ENCODE data around the gene CWC25. TPM values are rescaled to one million over a fixed set of nuclear protein-coding genes. Genes with fewer than 3 reads are reported as not detected.

Gene CWC25
- polyA plus RNA-seq, 2 donors = 15.2 to 21.0 TPM

- Histone ChIP-seq H3K4me3 (ENCODE audit: low read depth in 1 of 2, low read length in 2 of 2) (peak overlapping the region; percentile 59 to 86), H3K27ac (ENCODE audit: low read depth in 2 of 2, low read length in 1 of 2) (peak overlapping the region; percentile 91 to 100), H3K27me3 (ENCODE audit: control insufficient read depth in 1 of 2, insufficient read depth in 2 of 2, low read length in 2 of 2) (no peaks in the 10 kb centered on the region), H3K4me1 (ENCODE audit: control insufficient read depth in 2 of 2, insufficient read depth in 2 of 2, low read length in 1 of 2) (peaks cover 4 to 9% of the 10 kb centered on the region in 2 donors), H3K36me3 (ENCODE audit: control insufficient read depth in 2 of 2, insufficient read depth in 2 of 2, low read length in 1 of 2) (peaks cover 10 to 12% of the 10 kb centered on the region in 2 donors), H3K9me3 (ENCODE audit: control insufficient read depth in 2 of 2, insufficient read depth in 1 of 2, low read depth in 1 of 2, low read length in 1 of 2) (no peaks in the 10 kb centered on the region)
- WGBS, 2 donors = 16 to 19% methylated on average over 14 of the region's 14 CpGs
Observed at GRCh38 chr17:38800237-38800760, 24.8 kb downstream of the CWC25 start.

- H3K4me3 ChIP-seq (ENCODE audit: low read depth in 1 of 2, low read length in 2 of 2) = peak within 1 kb of the TSS; percentile 59 to 90
- H3K9me3 ChIP-seq (ENCODE audit: control insufficient read depth in 2 of 2, insufficient read depth in 1 of 2, low read depth in 1 of 2, low read length in 1 of 2) = no peaks in the 10 kb centered on the region
- H3K27ac ChIP-seq (ENCODE audit: low read depth in 2 of 2, low read length in 1 of 2) = peak within 1 kb of the TSS; percentile 91 to 100
- H3K27me3 ChIP-seq (ENCODE audit: control insufficient read depth in 1 of 2, insufficient read depth in 2 of 2, low read length in 2 of 2) = no peaks in the 10 kb centered on the region
- H3K36me3 ChIP-seq (ENCODE audit: control insufficient read depth in 2 of 2, insufficient read depth in 2 of 2, low read length in 1 of 2) = peaks cover 10 to 12% of the 10 kb centered on the region in 2 donors
- WGBS, 2 donors = 0 to 1% methylated on average over 63 to 76 of the region's 76 CpGs
- H3K4me1 ChIP-seq (ENCODE audit: control insufficient read depth in 2 of 2, insufficient read depth in 2 of 2, low read length in 1 of 2) = peaks cover 4 to 9% of the 10 kb centered on the region in 2 donors
Observed at GRCh38 chr17:38799501-38800236, 25.5 kb downstream of the CWC25 start, which contains the start of gene PIP4K2B. Gene PIP4K2B (minus strand): TSS chr17:38799556. CDS start chr17:38799424, 132 bp downstream.

- peak overlapping the region; percentile 59 to 90 for H3K4me3 ChIP-seq (ENCODE audit: low read depth in 1 of 2, low read length in 2 of 2)
- 0 to 1% methylated on average over 45 to 53 of the region's 53 CpGs for WGBS, 2 donors
- H3K27me3 ChIP-seq (ENCODE audit: control insufficient read depth in 1 of 2, insufficient read depth in 2 of 2, low read length in 2 of 2) = no peaks in the 10 kb centered on the region
- peaks cover 4 to 9% of the 10 kb centered on the region in 2 donors for H3K4me1 ChIP-seq (ENCODE audit: control insufficient read depth in 2 of 2, insufficient read depth in 2 of 2, low read length in 1 of 2)
- peak overlapping the region; percentile 89 to 100 for H3K27ac ChIP-seq (ENCODE audit: low read depth in 2 of 2, low read length in 1 of 2)
- peaks cover 10 to 12% of the 10 kb centered on the region in 2 donors for H3K36me3 ChIP-seq (ENCODE audit: control insufficient read depth in 2 of 2, insufficient read depth in 2 of 2, low read length in 1 of 2)
- no peaks in the 10 kb centered on the region for H3K9me3 ChIP-seq (ENCODE audit: control insufficient read depth in 2 of 2, insufficient read depth in 1 of 2, low read depth in 1 of 2, low read length in 1 of 2)
Observed at GRCh38 chr17:38798614-38799500, 26.3 kb downstream of the CWC25 start.

- Histone ChIP-seq H3K9me3 (ENCODE audit: control insufficient read depth in 2 of 2, insufficient read depth in 1 of 2, low read depth in 1 of 2, low read length in 1 of 2) (no peaks in the 10 kb centered on the region), H3K27ac (ENCODE audit: low read depth in 2 of 2, low read length in 1 of 2) (no peak overlapping the region), H3K4me3 (ENCODE audit: low read depth in 1 of 2, low read length in 2 of 2) (peak overlapping the region in 1 of 2 donors; percentile 59), H3K27me3 (ENCODE audit: control insufficient read depth in 1 of 2, insufficient read depth in 2 of 2, low read length in 2 of 2) (no peaks in the 10 kb centered on the region), H3K36me3 (ENCODE audit: control insufficient read depth in 2 of 2, insufficient read depth in 2 of 2, low read length in 1 of 2) (peaks cover 10 to 12% of the 10 kb centered on the region in 2 donors), H3K4me1 (ENCODE audit: control insufficient read depth in 2 of 2, insufficient read depth in 2 of 2, low read length in 1 of 2) (peaks cover 6 to 9% of the 10 kb centered on the region in 2 donors)
- 70 to 77% methylated on average over 6 of the region's 6 CpGs for WGBS, 2 donors
Observed at GRCh38 chr17:38797828-38798227, 27.3 kb downstream of the CWC25 start.

- peak overlapping the region in 1 of 2 donors; percentile 14 for H3K4me3 ChIP-seq (ENCODE audit: low read depth in 1 of 2, low read length in 2 of 2)
- H3K36me3 ChIP-seq (ENCODE audit: control insufficient read depth in 2 of 2, insufficient read depth in 2 of 2, low read length in 1 of 2) = peaks cover 8% of the 10 kb centered on the region in 2 donors
- H3K9me3 ChIP-seq (ENCODE audit: control insufficient read depth in 2 of 2, insufficient read depth in 1 of 2, low read depth in 1 of 2, low read length in 1 of 2) = no peaks in the 10 kb centered on the region
- H3K27ac ChIP-seq (ENCODE audit: low read depth in 2 of 2, low read length in 1 of 2) = peak overlapping the region in 1 of 2 donors; percentile 37
- 71 to 75% methylated on average over 5 of the region's 5 CpGs for WGBS, 2 donors
- peaks cover 6 to 9% of the 10 kb centered on the region in 2 donors for H3K4me1 ChIP-seq (ENCODE audit: control insufficient read depth in 2 of 2, insufficient read depth in 2 of 2, low read length in 1 of 2)
- H3K27me3 ChIP-seq (ENCODE audit: control insufficient read depth in 1 of 2, insufficient read depth in 2 of 2, low read length in 2 of 2) = no peaks in the 10 kb centered on the region
Observed at GRCh38 chr17:38797158-38797490, 28.0 kb downstream of the CWC25 start.

- H3K27me3 ChIP-seq (ENCODE audit: control insufficient read depth in 1 of 2, insufficient read depth in 2 of 2, low read length in 2 of 2) = no peaks in the 10 kb centered on the region
- peaks cover 6 to 9% of the 10 kb centered on the region in 2 donors for H3K4me1 ChIP-seq (ENCODE audit: control insufficient read depth in 2 of 2, insufficient read depth in 2 of 2, low read length in 1 of 2)
- H3K27ac ChIP-seq (ENCODE audit: low read depth in 2 of 2, low read length in 1 of 2) = peak overlapping the region in 1 of 2 donors; percentile 0
- WGBS, 2 donors = 67 to 74% methylated on average over 5 of the region's 5 CpGs
- peaks cover 3 to 4% of the 10 kb centered on the region in 2 donors for H3K36me3 ChIP-seq (ENCODE audit: control insufficient read depth in 2 of 2, insufficient read depth in 2 of 2, low read length in 1 of 2)
- no peaks in the 10 kb centered on the region for H3K9me3 ChIP-seq (ENCODE audit: control insufficient read depth in 2 of 2, insufficient read depth in 1 of 2, low read depth in 1 of 2, low read length in 1 of 2)
- peak overlapping the region in 1 of 2 donors; percentile 14 for H3K4me3 ChIP-seq (ENCODE audit: low read depth in 1 of 2, low read length in 2 of 2)
Observed at GRCh38 chr17:38796451-38797157, 28.5 kb downstream of the CWC25 start.

- Histone ChIP-seq H3K27me3 (ENCODE audit: control insufficient read depth in 1 of 2, insufficient read depth in 2 of 2, low read length in 2 of 2) (no peaks in the 10 kb centered on the region), H3K27ac (ENCODE audit: low read depth in 2 of 2, low read length in 1 of 2) (no peak overlapping the region), H3K36me3 (ENCODE audit: control insufficient read depth in 2 of 2, insufficient read depth in 2 of 2, low read length in 1 of 2) (peaks cover 0 to 3% of the 10 kb centered on the region in 2 donors), H3K4me3 (ENCODE audit: low read depth in 1 of 2, low read length in 2 of 2) (no peak overlapping the region), H3K9me3 (ENCODE audit: control insufficient read depth in 2 of 2, insufficient read depth in 1 of 2, low read depth in 1 of 2, low read length in 1 of 2) (no peaks in the 10 kb centered on the region), H3K4me1 (ENCODE audit: control insufficient read depth in 2 of 2, insufficient read depth in 2 of 2, low read length in 1 of 2) (peaks cover 6 to 9% of the 10 kb centered on the region in 2 donors)
- WGBS, 2 donors = 94 to 97% methylated on average over 5 of the region's 5 CpGs
Observed at GRCh38 chr17:38794221-38794620, 30.9 kb downstream of the CWC25 start.

GRCh38 chr17:38791162-38791561 is 34.0 kb downstream of the CWC25 start:
- H3K4me1 ChIP-seq (ENCODE audit: control insufficient read depth in 2 of 2, insufficient read depth in 2 of 2, low read length in 1 of 2) = peaks cover 0 to 4% of the 10 kb centered on the region in 2 donors
- H3K9me3 ChIP-seq (ENCODE audit: control insufficient read depth in 2 of 2, insufficient read depth in 1 of 2, low read depth in 1 of 2, low read length in 1 of 2) = no peaks in the 10 kb centered on the region
- H3K27ac ChIP-seq (ENCODE audit: low read depth in 2 of 2, low read length in 1 of 2) = no peak overlapping the region
- no peak overlapping the region for H3K4me3 ChIP-seq (ENCODE audit: low read depth in 1 of 2, low read length in 2 of 2)
- H3K36me3 ChIP-seq (ENCODE audit: control insufficient read depth in 2 of 2, insufficient read depth in 2 of 2, low read length in 1 of 2) = peaks cover 5 to 8% of the 10 kb centered on the region in 2 donors
- WGBS, 2 donors = 98 to 99% methylated on average over 5 of the region's 5 CpGs
- no peaks in the 10 kb centered on the region for H3K27me3 ChIP-seq (ENCODE audit: control insufficient read depth in 1 of 2, insufficient read depth in 2 of 2, low read length in 2 of 2)
